GM21737 (cell line): ENCODE measurements around the gene TMEM270.
"Not testable (repeated sequence)": the region's sequence is repeated elsewhere in the genome, so short reads cannot be mapped to it uniquely, and the experiment has no call there.

Experiments used
- ATAC-seq: cut with Tn5 transposase; IDR thresholded peaks from one replicate; pipeline ENCODE4 v1.9.1; 2021; ENCODE audit warnings: mild to moderate bottlenecking, moderate library complexity; ENCODE audit not compliant: unreplicated experiment

TMEM270 gene

DNA sequence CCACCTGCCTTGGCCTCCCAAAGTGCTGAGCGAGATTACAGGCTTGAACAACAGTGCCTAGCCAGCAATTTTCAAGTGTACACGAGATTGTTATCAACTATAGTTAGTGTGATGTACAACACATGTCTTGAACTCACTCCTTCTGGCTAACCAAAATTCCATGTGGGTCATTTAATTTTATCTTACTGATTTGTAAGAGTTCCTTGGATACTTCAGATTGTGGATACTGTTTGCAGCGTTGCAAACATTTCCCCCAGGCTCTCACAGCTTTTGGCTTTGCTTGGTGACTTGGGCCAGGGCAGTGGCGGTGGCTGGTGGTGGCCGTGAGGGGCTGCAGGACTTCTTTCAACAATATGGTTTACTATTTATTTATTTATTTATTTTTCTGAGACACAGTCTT is 8.5 kb upstream of the TMEM270 start:
- no peak for ATAC-seq

DNA sequence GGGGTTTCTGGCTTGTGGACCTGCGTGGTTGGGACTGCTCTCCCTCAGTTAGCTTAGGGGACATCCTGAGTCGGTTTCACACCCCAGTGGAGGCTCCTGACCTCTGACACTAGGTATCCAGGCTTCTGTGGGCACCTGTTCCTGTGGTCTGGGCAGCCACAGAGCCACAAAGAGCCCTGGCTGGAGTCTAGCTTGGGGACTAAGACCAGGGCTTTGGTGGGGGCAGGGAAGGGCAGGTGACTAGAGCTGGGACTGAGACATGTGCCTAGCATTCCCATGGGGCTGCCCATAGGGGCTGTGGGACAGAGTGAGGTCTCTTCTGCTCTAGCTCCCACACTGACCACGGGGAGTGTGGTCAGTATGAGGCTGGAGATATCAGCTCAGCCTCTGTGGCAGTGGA is 4.0 kb upstream of the TMEM270 start:
- ATAC-seq: no peak

DNA sequence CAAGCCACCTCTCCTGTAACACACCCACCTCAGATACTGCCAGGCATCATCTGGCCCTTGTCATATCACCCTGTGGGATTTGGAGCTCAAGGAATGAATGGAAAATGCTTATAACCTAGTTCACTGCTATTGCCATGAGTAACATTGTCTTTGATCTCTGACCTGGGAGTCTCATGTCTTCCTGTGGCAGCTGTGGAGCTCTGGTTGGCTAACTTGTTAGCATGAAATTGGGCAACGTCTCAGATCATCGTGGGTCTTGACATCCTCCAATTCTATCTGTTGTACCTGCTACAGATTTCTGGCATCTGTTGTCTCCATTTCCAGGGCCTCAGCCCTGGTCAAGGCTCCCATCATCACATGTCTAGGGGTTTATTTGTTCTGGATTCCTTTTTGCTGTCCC is 2.2 kb upstream of the TMEM270 start:
- ATAC-seq: no peak

DNA sequence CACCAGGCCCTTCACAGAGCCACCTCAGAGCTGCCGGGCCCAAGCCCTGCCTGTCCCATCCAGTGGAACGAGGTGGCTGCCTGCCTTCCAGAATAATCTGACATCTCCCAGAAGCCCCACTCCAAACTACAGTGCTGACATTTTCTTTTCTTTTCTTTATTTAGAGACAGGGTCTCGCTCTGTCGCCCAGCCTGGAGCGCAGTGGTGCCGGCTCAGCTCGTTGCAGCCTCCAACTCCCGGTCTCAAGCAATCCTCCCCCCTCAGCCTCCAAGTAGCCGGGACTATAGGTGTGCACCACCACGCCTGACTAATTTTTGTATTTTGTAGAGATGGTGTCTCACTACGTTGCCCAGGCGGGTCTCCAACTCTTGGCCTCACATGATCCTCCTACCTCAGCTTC is 346 bp downstream of the TMEM270 start:
- ATAC-seq: no peak

DNA sequence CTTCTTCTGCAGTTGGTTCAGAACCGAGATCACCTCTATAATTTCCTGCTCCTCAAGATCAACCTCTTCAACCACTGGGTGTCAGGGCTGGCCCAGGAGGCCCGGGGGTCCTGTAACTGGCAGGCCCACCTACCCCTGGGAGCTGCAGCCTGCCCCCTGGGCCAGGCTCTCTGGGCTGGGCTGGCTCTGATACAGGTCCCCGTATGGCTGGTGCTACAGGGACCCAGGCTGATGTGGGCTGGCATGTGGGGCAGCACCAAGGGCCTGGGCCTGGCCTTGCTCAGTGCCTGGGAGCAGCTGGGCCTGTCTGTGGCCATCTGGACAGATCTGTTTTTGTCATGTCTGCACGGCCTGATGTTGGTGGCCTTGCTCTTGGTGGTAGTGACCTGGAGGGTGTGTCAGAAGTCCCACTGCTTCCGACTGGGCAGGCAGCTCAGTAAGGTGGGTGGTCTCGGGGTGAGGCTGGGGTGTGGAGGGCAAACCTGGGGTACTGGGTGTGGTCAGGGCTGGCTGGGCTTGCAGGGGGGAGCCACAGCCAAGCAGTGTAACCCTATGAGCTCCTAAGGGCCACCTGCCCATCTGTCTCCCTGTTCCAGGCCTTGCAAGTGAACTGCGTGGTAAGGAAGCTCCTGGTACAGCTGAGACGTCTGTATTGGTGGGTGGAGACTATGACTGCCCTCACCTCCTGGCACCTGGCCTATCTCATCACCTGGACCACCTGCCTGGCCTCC is 4.2 kb downstream of the TMEM270 start:
- ATAC-seq: no peak

DNA sequence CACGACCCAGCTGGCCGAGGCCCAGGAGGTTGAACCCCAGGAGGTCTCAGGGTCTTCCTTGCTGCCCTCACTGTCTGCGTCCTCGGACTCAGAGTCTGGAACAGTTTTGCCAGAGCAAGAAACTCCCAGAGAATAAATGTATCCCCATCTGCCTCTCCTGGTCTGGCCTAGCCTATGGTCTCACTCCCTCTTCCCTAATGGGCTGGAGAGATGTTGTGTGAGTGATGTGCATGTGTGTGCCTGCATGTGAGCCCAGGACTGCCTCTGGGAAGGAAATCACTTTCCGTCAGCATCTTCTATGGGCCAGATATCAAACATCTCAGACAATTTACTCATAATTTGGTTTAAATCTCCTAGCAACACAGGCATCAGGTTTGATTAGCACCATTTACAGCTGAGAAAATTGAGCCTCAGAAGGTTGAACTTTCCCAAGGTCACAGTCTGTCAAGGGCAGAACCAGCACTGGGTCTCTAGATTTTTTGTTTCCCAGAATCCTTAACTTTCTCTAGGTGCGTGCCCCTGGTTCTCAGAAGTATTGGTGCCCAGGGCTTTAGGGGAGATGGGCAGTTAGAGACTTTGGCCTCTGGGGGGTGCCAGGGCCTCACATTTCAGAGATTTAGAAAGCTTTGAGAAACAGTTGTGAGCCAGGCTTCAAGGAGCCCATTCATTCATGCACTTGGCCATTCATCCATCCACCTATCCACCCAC is 4.9 kb downstream of the TMEM270 start:
- no peak for ATAC-seq

DNA sequence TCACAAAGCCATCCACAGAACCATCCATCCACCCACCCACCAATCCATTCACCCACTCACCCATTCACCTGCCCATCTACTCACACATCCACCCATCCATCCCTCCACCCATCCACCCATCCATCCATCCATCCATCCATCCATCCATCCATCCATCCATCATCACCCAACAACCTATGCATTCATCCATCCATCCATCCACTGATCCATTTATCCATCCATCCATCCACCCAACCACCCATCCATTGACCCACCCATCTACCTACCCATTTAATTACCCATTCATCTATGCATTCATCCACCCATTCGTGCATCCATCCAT is 5.4 kb downstream of the TMEM270 start:
- no peak for ATAC-seq

DNA sequence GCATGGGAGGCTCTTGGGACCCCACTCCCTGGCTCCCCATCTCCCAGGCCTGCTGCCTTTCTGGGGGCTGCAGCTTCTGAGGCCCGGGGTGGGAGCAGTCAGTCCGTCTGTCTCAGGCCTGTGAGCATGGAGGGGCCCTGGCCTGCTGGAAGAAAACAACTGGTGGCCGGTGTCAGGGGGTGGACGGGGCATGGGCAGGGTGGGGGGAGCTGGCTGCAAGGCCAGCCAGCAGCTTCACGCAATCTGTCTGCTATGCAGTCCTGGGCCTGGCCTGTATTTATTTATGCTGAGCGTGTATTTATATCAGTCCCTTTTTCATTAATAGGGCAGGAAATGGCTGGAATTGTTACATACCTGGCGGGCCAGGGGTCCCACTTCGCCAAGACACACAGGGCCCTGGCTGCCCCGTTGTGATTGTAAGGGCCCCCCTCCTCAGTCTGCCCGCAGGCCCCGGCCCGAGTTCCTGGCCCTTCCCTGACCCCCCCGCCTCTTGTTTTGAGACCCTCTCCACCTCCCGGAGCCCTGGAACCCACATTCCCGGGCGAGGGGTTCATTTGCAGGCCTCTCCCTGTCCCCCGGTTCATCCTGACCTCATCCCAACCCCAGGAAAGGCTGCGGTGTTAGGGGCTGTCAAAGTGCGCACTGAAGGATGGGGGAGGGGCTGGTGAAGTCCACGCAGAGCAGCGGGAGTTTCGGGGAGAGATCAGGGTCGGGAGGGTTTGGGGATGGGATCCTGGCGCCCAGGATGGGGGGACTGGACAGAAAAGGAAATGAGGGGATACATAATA is 8.2 kb downstream of the TMEM270 start:
- ATAC-seq: no peak

DNA sequence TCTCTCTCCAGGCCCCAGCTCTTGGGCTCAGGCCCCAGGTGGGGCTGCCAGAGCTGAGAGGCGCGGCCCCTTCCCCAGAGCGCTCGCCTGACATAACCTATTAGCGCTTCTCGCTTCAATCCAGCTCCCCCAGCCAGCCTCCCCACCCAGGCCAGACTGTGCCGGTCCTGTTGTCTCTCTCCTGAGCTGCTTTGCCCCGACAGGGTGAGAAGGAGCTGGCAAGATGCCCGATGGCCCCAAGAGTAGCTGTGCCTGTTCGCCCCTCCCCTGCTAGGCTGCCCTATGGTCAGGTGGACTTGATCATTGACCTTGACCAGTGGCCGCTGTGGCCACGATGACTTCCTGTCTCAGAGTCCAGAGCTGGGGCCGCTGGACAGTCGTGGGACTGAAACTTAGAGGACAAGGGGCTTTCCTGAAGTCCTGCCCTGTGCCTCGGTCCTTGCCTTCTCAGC is 9.1 kb downstream of the TMEM270 start:
- ATAC-seq: no peak

DNA sequence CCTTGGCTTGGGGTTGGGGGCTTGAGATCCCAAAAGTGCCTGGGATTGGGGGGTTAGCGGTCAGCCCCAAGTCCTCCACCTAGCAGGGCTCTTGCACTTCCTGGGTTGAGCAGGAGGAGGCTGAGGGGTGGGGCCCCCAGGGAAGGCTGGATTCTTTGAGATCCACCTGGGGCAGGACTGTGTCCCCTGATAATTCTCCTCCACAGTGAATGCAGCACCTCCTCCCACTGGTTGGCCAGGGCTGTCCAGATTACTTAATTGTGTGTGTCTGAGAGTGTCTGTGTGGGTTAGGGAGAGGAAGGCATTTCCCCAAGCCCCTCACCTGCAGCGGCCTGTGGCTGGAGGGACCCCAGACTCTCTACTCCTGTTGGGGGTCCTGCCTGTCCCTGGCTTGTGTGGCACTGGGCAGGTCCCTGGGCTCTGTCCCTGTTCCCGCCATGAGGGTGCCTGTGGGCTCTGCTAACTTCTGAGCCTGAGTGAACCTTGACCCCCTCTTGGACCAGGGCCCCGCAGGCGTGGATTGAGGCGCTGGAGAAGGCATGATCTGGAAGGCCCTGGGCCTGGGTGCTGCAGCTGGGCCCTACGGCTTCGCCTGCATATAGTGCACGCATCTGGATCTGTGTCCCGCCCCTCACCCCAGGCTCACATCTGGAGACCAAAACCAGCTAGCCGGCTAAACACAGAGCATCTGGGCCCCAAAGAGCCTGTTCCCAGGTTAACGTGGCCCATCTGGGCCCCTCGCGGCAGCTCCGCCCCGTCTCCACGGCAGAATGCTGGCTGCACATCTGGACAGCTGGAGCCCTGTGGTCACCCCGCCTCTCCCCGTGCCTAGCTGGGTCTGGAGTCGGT is 10.4 kb downstream of the TMEM270 start:
- ATAC-seq: no peak

DNA sequence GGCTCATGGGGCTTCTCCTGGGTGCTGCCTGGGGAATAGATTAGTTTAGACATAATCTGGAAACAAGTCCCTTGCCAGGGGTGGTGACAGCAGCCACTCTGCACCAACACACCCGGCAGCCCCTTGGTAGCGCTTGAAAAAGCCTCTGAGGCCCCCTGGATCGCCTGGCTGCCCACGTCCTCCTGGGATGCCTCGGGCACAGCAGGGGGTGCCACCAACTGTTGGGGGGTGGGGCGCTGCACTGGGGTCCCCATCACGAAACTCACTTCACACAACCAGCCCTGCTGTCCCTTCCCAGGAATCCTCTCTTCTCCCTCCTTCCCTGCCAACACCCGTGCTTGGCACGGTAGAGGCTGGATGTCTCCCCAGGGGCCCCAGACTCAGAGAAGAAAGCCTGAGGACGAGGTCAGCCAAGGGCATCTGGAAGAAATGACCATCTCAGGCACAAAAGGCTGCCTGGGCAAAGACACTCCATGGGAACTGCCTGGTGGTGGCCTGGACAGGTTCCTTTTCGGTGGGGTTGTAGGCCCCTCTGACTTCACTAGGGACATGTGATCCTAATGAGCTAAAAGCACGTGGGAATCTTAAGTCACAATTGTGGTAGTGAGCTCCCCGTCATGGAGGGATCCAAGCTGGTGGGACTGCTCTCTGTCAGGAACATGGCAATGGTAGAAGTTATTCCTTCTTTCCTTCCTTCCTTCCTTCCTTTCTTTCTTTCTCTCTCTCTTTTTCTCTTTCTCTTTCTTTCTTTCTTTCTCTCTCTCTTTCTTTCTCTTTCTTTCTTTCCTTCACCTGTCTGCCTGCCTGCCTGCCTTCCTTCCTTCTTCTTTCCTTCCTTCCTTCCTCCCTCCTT is 11.3 kb downstream of the TMEM270 start:
- ATAC-seq: no peak

DNA sequence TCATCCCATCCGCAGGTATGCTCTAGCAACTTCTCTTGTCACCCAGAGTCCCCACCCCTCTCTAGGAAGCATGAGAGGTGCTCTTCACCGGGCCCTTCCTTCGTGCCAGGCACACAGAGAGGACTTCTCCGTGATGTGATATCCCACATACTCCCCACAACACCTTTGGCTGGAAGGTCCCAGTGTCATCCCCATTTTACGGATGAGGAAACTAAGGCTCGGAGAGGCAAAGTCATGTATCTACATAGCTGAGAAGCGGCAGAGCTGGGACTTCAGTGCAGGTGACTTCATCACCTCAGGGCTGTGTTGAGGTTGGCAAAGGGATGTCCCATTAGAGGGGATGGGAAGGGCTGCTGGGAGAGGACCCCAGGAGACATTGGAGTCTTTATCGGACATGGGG is 15.4 kb downstream of the TMEM270 start:
- ATAC-seq: no peak

DNA sequence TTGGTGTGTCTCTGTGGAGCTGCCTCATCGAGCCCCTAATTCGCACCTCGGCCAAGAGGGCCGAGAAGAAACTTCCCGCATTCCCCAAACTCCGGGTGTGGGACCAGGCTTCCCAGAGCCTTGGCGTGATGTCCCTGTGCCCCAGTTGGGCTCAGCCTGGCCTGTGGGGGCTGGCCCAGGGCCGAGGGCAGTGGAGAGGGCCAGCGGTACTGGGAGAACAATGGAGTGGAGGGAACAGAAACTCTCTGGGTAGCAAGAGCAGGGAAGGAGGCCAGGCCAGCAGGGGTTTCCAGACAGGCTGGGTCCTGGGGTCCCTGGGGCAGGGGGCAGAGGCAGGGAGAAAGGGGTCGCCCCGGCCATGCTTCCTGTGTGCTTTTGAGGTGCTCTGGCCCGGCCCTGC is 16.0 kb downstream of the TMEM270 start:
- ATAC-seq: no peak

DNA sequence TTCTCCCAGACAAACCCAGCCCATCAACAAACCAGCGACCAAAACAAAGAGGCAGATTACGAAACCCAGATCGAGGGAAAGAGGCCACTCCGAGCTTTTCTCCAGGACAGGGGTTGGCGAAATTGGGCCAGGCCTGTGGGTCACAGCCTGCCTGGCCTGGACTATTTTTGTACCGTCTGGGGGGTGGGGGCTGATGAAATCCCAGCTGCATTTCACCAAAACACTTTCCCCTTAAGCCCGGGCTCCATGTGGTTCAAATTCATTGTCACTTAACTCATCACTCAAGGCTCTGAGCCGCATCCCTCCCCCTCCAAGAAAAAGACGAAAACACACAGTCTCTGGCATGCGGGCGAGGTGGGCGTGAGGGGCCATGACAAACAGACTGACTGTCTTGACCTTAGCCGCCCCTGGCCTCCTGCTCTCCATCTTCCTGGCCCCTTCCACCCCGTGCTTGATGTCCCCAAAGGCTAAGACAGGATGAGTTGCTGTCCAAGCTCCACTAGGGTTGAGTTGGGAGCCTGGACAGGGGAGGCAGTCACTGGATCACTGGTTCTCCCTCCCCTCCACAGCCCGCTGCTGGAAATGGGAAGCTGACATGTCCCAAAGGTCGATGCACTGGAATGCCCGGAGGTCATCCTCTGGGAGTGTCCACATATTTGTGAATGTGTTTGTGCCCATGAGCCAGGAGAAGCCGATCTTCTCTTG is 19.2 kb downstream of the TMEM270 start:
- no peak for ATAC-seq

DNA sequence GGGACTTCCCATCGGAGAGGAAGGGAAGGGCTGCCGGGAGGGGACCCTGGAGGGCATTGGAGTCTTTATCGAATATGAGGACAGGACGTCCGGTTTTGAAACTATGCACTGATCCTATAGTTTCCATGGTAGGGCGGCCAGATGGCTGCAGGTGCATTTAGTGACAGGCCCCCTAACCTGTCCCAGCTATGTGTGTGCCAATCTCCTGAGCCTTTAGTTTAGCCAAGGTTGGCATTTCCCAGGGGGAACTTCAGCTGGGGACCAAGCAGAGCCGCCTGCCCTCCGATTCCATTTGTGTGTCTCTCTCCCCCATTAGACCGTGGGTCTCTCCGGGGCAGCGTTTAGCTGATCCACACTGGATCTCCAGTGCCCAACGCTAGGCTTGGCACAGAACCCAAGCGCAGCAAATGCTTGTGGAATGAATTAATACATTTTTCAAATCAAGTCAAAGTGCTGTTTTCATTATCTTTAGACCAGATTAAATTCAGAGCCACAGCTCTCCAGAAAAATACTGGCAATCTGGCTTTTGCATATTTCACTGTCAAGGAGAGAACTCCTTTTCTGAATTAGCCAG is 19.9 kb downstream of the TMEM270 start:
- ATAC-seq: no peak

DNA sequence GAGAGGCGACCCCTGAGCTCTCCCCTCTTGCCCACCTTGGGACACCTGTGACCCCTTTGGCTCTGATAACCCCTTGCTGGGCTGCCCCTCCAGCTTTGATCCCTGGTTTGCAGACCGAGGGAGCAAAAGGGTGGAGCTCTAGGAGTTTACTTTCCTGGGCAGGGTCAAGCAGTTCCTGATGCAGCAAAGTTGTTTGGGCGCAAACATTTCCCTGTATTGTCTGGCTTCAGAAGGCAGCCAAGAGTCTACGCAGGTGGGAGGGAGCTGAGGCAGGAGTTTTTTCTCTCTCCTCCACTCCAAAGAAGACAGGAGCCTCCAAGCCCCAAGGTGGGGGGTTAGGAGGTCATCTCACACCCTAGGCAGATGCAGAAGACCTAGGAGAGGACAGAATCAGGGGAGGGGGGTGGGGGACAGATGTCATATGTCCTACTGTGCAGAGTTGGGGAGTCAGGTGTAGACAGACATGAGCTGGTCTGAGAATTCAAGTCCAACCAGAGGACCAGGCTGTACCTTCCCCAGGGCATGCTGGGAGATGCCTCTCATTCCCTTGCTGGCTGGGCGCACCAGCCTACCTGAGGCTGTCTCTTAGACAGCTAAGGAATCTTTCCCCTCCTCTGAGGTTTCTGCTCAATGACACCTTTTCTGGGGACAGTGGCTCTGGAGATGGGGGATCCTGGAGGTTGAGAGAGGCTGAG is 20.5 kb downstream of the TMEM270 start:
- ATAC-seq: no peak

DNA sequence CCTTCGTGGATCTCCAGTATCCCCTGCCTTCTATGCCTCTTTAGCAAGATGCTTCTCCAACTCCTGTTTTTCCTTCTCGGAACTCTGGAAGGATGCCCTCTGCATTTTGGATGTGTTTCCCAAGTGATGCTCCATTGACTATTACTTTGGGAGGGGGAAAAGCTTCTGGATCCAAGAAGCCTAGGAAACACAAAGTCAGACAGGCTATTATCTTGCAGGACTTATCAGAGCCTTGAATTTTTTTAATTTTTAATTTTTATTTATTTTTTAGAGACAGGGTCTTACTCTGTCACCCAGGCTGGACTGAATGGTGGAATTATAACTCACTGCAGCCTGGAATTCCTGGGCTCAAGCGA is 21.1 kb downstream of the TMEM270 start:
- no peak for ATAC-seq

DNA sequence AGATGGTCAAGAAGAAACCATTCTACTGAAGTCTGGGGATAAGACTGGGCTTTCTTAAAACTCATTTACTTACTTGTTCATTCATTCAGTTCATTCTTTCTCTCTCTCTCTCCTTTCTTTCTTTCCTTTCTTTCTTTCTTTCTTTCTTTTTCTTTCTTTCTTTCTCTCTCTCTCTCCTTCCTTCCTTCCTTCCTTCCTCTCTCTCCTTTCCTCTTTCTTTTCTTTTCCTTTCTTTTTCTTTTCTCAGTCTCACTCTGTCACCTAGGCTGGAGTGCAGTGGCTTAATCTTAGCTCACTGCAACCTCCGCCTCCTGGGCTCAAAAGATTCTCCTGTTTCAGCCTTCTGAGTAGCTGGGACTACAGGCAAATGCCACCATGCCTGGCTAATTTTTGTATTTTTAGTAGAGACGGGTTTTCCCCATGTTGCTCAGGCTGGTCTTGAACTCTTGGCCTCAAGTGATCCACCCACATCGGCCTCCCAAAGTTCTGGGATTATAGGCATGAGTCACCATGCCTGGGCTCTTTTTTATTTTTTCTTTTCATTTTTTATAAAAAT is 24.0 kb downstream of the TMEM270 start:
- ATAC-seq: not testable (repeated sequence)
